Prostate gland (tissue), 2 donors: ENCODE results near the gene CSF2RB.

Experiments
- POLR2AphosphoS5 ChIP-seq: sonication (generic); formaldehyde crosslinking; IDR thresholded peaks from one replicate; pipeline ENCODE4 v1.6.1; 2017; ENCODE audit warnings: antibody characterized with exemption
- TF ChIP-seq, protein P1 (sequence below), 4 experiments: fragments of 200-600 bp in 2 of 4; fragments of 450-650 bp in 2 of 4; sonication (generic) in 2 of 4; IDR thresholded peaks; 1 replicate in 3 of 4; 2 replicates in 1 of 4; pipeline ENCODE4 v1.5.1; 2016 to 2019; ENCODE audit warnings: antibody characterized with exemption in 4 of 4, mild to moderate bottlenecking in 2 of 4, moderate library complexity in 2 of 4

DNA sequence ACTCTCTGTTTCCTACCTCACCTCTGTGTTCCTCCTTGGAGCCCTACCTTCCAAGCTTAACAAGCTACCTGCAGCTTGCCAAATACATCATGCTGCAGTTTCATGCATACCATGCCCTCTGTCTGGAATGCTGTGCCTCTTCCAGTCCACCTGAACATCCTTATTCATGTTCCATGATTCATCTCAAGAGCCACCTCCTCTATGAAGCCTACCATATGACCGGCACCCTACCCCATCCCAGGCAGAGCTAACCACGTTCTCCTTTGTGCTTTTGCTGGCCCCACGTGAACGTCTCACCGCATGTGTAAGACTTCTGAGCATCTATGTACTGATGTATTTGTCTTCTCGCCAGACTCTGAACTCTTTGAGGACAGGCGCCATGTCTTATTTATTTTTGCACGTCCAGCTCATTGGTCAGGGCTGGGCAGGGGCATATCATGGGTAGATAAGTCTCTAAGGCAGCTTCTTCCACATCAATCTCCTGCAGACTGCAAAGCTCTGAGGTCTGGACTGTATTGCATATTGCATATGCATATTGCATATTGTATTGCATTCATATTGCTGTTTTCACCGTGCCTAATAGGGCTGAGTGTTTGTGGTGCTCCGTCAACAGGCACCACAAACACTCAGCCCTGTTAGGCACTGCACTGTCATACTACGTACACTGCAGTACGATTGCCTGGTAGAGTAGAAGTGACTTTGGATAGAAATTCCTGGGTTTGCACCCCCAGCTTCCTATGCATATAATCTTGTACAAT is 74.8 kb downstream of the CSF2RB start:
- TF ChIP-seq, protein P1, sequence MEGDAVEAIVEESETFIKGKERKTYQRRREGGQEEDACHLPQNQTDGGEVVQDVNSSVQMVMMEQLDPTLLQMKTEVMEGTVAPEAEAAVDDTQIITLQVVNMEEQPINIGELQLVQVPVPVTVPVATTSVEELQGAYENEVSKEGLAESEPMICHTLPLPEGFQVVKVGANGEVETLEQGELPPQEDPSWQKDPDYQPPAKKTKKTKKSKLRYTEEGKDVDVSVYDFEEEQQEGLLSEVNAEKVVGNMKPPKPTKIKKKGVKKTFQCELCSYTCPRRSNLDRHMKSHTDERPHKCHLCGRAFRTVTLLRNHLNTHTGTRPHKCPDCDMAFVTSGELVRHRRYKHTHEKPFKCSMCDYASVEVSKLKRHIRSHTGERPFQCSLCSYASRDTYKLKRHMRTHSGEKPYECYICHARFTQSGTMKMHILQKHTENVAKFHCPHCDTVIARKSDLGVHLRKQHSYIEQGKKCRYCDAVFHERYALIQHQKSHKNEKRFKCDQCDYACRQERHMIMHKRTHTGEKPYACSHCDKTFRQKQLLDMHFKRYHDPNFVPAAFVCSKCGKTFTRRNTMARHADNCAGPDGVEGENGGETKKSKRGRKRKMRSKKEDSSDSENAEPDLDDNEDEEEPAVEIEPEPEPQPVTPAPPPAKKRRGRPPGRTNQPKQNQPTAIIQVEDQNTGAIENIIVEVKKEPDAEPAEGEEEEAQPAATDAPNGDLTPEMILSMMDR (IDR thresholded peaks at IDR 0.05): no peak
- TF ChIP-seq POLR2AphosphoS5: no peak
